ENCODE data around the gene RBKS.

Gene RBKS

DNA sequence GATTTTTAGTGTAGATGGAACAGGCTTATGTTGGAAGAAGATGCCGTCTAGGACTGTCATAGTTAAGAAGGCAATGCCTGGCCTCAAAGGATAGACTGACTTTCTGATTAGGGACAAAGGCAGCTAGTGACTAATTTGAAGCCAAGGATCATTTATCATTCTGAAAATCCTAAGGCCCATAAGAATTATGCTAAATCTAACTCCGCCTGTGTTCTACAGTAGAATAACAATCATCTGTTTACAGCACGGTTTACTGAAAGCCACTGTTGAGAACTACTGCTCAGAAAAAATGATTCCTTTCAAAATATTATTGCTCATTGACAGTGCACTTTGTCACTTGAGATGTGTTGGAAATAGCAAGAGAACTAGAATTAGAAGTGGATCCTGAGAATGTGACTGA is 44.8 kb upstream of the RBKS start (continued):
- TF ChIP-seq ZNF138 (tag by site-specific recombination; IDR thresholded peaks at IDR 0.05; ENCODE audit: borderline replicate concordance), result no peak
- no peak for TF ChIP-seq ZNF530 (tag by site-specific recombination; IDR thresholded peaks at IDR 0.05; ENCODE audit: low read depth)
- TF ChIP-seq ZNF555 (tag by site-specific recombination; conservative IDR thresholded peaks at IDR 0.05), result no peak
- TF ChIP-seq ZNF473 (tag by site-specific recombination; IDR thresholded peaks at IDR 0.05), result no peak
- TF ChIP-seq MEIS1 (CRISPR knock-in tag; IDR thresholded peaks at IDR 0.05; ENCODE audit: borderline replicate concordance), result no peak
- no peak for TF ChIP-seq ZNF692 (tag by site-specific recombination; IDR thresholded peaks at IDR 0.05)
- TF ChIP-seq KLF7 (tag by site-specific recombination; IDR thresholded peaks at IDR 0.05; ENCODE audit: borderline replicate concordance), result no peak
- TF ChIP-seq SCRT2 (tag by site-specific recombination; IDR thresholded peaks at IDR 0.05), result no peak
- no peak for TF ChIP-seq MZF1 (tag by site-specific recombination; IDR thresholded peaks at IDR 0.05; ENCODE audit: borderline replicate concordance)

DNA sequence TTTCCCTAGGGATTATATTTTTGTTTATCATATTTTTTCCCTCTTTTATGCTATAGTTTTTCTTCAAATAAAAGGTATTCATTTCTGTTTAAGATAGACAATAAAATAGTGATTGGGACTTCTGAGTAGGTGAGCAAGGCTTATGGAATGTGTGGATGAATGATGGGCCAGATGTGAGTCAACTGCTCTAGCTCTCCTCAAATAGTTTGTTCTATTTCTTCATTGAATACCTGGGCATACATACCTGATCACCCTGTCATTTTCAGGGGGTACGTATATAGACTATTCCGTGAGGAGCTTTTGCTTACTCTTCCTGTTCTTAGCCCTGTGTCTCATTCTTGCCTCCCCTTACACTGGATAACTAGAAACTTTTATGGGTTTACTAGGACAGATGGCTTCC is 42.2 kb upstream of the RBKS start:
- Histone ChIP-seq H3K4me3 (ENCODE audit: low read depth, low read length) (no peak overlapping the region), H3K4me1 (ENCODE audit: control insufficient read depth, insufficient read depth, low read length) (no peaks in the 10 kb centered on the region), H3K36me3 (ENCODE audit: control insufficient read depth in 2 of 2, insufficient read depth in 1 of 2, low read length in 2 of 2) (no peaks in the 10 kb centered on the region), H3K27ac (ENCODE audit: extremely low read depth, low read depth, low read length) (no peak overlapping the region), H3K9me3 (ENCODE audit: control insufficient read depth, insufficient read depth, low read depth, low read length) (no peaks in the 10 kb centered on the region)
- POLR2A ChIA-PET, result no interaction called here
- TF ChIP-seq KLF9 (tag by site-specific recombination; IDR thresholded peaks at IDR 0.05; ENCODE audit: low read depth), result no peak
- TF ChIP-seq ZBTB11 (tag by site-specific recombination; conservative IDR thresholded peaks at IDR 0.05; ENCODE audit: low read depth), result no peak
- no peak for TF ChIP-seq ZNF555 (tag by site-specific recombination; conservative IDR thresholded peaks at IDR 0.05)
- no peak for TF ChIP-seq ZNF426 (tag by site-specific recombination; IDR thresholded peaks at IDR 0.05)
- no peak for TF ChIP-seq ZNF148 (tag by site-specific recombination; IDR thresholded peaks at IDR 0.05; ENCODE audit: borderline replicate concordance)
- no peak for TF ChIP-seq ELK4 (IDR thresholded peaks at IDR 0.05; ENCODE audit: borderline replicate concordance, low read depth, low read length)
- no peak for TF ChIP-seq SP7 (tag by site-specific recombination; IDR thresholded peaks at IDR 0.05)
- TF ChIP-seq ZSCAN23 (tag by site-specific recombination; IDR thresholded peaks at IDR 0.05), result no peak
- no peak for TF ChIP-seq ZNF423 (tag by site-specific recombination; IDR thresholded peaks at IDR 0.05)
- no peak for TF ChIP-seq YY1 (tag by site-specific recombination; IDR thresholded peaks at IDR 0.05)
- TF ChIP-seq ZNF792 (tag by site-specific recombination; IDR thresholded peaks at IDR 0.05), result no peak
- CTCF ChIA-PET, result interaction anchor here (0.5 kb wide), 2 partner anchors 481 to 831 kb away, joined by 3 to 4 read pairs; no protein-coding TSS in a partner anchor

Measured in HEK293 (cell line).